Gastrocnemius medialis (tissue), 4 donors: ENCODE data around the gene RYR3.

Experiments used
- POLR2A ChIP-seq, 2 donors: fragments of 450-650 bp; IDR thresholded peaks; one replicate each; pipeline ENCODE4 v1.6.1; 2017; ENCODE audit warnings: antibody characterized with exemption in 2 of 2, mild to moderate bottlenecking in 2 of 2, moderate library complexity in 2 of 2
- TF ChIP-seq, protein P1 (sequence below), 5 experiments: fragments of 450-650 bp in 3 of 5; fragments of 200-600 bp in 2 of 5; sonication (generic) in 2 of 5; IDR thresholded peaks in 4 of 5; conservative IDR thresholded peaks in 1 of 5; 1 replicate in 4 of 5; 2 replicates in 1 of 5; pipeline ENCODE4 v1.5.1; 2016 to 2019; ENCODE audit warnings: antibody characterized with exemption in 5 of 5, mild to moderate bottlenecking in 3 of 5, moderate library complexity in 3 of 5

DNA sequence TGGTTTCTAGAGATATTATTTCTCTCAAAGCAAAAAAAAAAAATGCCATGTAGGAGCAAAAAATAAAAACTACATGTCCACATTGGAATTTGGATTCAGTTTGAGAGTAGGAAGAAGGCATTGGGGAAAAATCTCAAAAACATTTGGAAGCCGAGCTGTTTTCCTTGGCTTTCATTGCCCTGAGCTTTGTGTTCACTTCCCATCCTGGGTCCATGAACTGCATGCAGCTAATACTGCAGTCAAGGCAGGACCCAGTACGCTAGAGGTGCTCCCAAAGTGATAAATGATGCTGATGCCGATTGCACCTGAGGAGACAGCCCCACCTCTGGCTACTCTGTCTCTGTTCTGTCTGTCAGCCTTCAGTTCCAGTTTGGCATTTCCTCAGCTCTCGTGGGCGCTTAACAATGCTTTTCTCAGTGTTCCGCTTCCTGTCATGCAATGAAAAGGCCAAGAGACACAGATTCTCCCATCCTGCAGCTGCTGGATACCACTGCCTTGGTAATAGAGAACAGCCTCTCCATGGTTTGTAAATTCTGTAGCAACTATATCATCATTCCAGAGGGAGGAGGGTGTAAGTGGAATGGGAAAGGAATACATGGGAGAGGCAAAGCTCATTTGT lies 181.8 kb downstream of the RYR3 start:
- no peak for TF ChIP-seq POLR2A (IDR thresholded peaks at IDR 0.05)
- TF ChIP-seq, protein P1, sequence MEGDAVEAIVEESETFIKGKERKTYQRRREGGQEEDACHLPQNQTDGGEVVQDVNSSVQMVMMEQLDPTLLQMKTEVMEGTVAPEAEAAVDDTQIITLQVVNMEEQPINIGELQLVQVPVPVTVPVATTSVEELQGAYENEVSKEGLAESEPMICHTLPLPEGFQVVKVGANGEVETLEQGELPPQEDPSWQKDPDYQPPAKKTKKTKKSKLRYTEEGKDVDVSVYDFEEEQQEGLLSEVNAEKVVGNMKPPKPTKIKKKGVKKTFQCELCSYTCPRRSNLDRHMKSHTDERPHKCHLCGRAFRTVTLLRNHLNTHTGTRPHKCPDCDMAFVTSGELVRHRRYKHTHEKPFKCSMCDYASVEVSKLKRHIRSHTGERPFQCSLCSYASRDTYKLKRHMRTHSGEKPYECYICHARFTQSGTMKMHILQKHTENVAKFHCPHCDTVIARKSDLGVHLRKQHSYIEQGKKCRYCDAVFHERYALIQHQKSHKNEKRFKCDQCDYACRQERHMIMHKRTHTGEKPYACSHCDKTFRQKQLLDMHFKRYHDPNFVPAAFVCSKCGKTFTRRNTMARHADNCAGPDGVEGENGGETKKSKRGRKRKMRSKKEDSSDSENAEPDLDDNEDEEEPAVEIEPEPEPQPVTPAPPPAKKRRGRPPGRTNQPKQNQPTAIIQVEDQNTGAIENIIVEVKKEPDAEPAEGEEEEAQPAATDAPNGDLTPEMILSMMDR (IDR thresholded peaks at IDR 0.05 in 4 of 5, conservative IDR thresholded peaks at IDR 0.05 in 1 of 5), result no peak
